ENCODE measurements around the gene MTA1. TPM values are rescaled to one million over a fixed set of nuclear protein-coding genes. Genes with fewer than 3 reads are reported as not detected.
A peak's percentile ranks its signal among the peaks of the same experiment; 100 is the strongest.

Gene MTA1
- total and polyA plus RNA-seq, 2 of the 8 experiments (the other 6 are each of a cell fraction or from before 2014, with no cell fraction given): 73.9 to 221 TPM

GRCh38 chr14:105420974-105421674 is 1.5 kb downstream of the MTA1 start:
- Histone ChIP-seq H3K18ac (ENCODE audit: extremely low read depth, low read length) (peak overlapping the region; percentile 10; the same call in 1 of the 2 replicates), H4K91ac (replicated peaks; ENCODE audit: insufficient read length, low read length) (peak overlapping the region; percentile 85), H3K79me1 (ENCODE audit: low read depth, low read length) (peaks cover 26% of the 10 kb centered on the region), H3K23me2 (ENCODE audit: low read depth, low read length) (peaks cover 7% of the 10 kb centered on the region), H3K27me3 (replicated peaks in 1 of 4; ENCODE audit: control insufficient read depth in 3 of 4, extremely low read depth in 1 of 4, insufficient read depth in 3 of 4, low read length in 3 of 4) (peaks cover 0 to 3% (median 1%) of the 10 kb centered on the region in 4 experiments; a peak in 3 of 7 replicates), H2BK5ac (ENCODE audit: low read depth, low read length) (peak overlapping the region; percentile 44), H3K14ac (ENCODE audit: insufficient read length) (peak overlapping the region; percentile 53), H2AFZ (ENCODE audit: low read length) (no peak overlapping the region), H2BK12ac (ENCODE audit: low read depth, low read length) (no peak overlapping the region), H4K8ac (ENCODE audit: extremely low read depth, insufficient read depth, low read length) (peak overlapping the region; percentile 62), H3K4ac (replicated peaks; ENCODE audit: insufficient read length, low read depth, low read length) (peak overlapping the region; percentile 94), H4K20me1 (replicated peaks in 1 of 2; ENCODE audit: control insufficient read depth in 1 of 2, insufficient read depth in 2 of 2, low read length in 2 of 2) (peaks cover 29 to 31% of the 10 kb centered on the region in 2 experiments), H2AK5ac (ENCODE audit: low read depth, low read length) (peak overlapping the region; percentile 93; the same call in 1 of the 2 replicates), H3K23ac (ENCODE audit: insufficient read length) (no peak overlapping the region), H3K36me3 (ENCODE audit: control insufficient read depth in 2 of 4, insufficient read depth in 4 of 4, low read length in 3 of 4) (peaks cover 0 to 5% (median 2%) of the 10 kb centered on the region in 4 experiments; a peak in 3 of 8 replicates), H3K56ac (replicated peaks; ENCODE audit: insufficient read length, low read depth, low read length) (peak overlapping the region; percentile 87), H3K9ac (replicated peaks in 1 of 4; ENCODE audit: extremely low read depth in 1 of 4, low read depth in 3 of 4, low read length in 3 of 4) (peak overlapping the region; percentile 64 to 79 (median 69); a peak in 6 of 7 replicates), H3K4me1 (replicated peaks in 1 of 4; ENCODE audit: control insufficient read depth in 3 of 4, insufficient read depth in 4 of 4, low read length in 3 of 4) (peaks cover 0 to 28% (median 23%) of the 10 kb centered on the region in 4 experiments; a peak in 5 of 7 replicates), H2BK15ac (ENCODE audit: low read length) (no peak overlapping the region), H3K27ac (ENCODE audit: low read depth, low read length) (peak overlapping the region; percentile 77; the same call in 1 of the 2 replicates), H4K5ac (ENCODE audit: insufficient read length, low read depth, low read length) (peak overlapping the region; percentile 23), H2BK20ac (ENCODE audit: low read length) (no peak overlapping the region), H3K4me2 (ENCODE audit: insufficient read depth in 1 of 2, low read depth in 2 of 2, low read length in 2 of 2) (peak overlapping the region; percentile 88), H3K9me3 (ENCODE audit: insufficient read depth in 2 of 2, low read depth in 1 of 2, low read length in 1 of 2) (no peaks in the 10 kb centered on the region), H2BK120ac (replicated peaks; ENCODE audit: low read depth, low read length) (no peak overlapping the region), H3K79me2 (ENCODE audit: control insufficient read depth in 1 of 2, insufficient read depth in 2 of 2, low read length in 2 of 2) (peaks cover 25 to 64% of the 10 kb centered on the region in 2 experiments; a peak in 3 of 4 replicates), H3K4me3 (ENCODE audit: extremely low read depth in 1 of 4, insufficient read depth in 2 of 4, low read depth in 3 of 4, low read length in 4 of 4) (peak overlapping the region; percentile 62 to 88 (median 78))
- POLR2A ChIA-PET (ENCODE audit: partially characterized antibody): interaction anchor here (1.0 to 5.2 kb wide), 6 partner anchors 10 to 24 kb away, joined by 3 to 43 read pairs (median 4); partner anchors contain the start of gene TEX22
- TF ChIP-seq RBBP5 (IDR thresholded peaks at IDR 0.05; ENCODE audit: borderline replicate concordance, low read depth, low read length) (0 out of 2 replicates have a peak, but pooled peaks have one; percentile 25), BACH1 (IDR thresholded peaks at IDR 0.05; ENCODE audit: low read length) (no peak)
- WGBS, 2 experiments (ENCODE audit: extremely low coverage in 1 of 2, insufficient coverage in 1 of 2, insufficient read length in 1 of 2, insufficient replicate concordance in 2 of 2, low coverage in 1 of 2, low lambda C conversion rate in 2 of 2, missing lambda C conversion rate in 1 of 2): 65% methylated on average over 23 of the region's 23 CpGs; no CpG with 5 or more reads in 1 of the 2 experiments
- no peak for FAIRE-seq
- CTCF ChIA-PET (ENCODE audit: partially characterized antibody): interaction anchor here (0.6 to 1.6 kb wide), 8 partner anchors 10 to 634 kb away, joined by 3 to 7 read pairs (median 4); no protein-coding TSS in a partner anchor
- no peak for DNase-seq (ENCODE audit: low read depth in 1 of 2, low spot score in 2 of 2)

Data from H1 (cell line).